Activated CD4-positive, CD25-positive, alpha-beta regulatory T cell treated with anti-CD3 and anti-CD28 coated beads, Interleukin-2, amount 50 U/mL, for 72 hours (primary cell): ENCODE measurements around the gene DOCK4.

Experiments used
- DNase-seq: peaks from one replicate; pipeline ENCODE4 v3.0.0; 2021

The DOCK4 gene

DNA sequence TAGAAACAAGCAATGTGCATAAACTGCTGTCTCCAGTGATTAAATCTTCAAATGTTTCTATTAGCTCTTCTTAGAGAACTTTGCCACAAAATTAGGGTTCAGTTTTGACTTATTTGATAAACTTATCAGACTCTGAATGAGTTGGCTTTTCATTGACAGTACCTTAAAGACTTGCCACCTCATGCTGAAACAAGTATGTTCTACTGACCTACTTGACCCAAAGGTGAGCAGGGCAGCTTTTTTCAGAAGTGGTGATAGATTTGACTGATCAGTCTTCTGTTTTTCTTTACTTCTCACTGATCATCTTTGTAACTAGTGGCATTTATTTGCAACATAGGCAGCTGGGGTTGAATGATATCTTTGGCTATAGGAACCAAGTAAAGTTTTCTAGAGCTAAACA is 8.1 kb upstream of the DOCK4 start:
- no peak for DNase-seq

DNA sequence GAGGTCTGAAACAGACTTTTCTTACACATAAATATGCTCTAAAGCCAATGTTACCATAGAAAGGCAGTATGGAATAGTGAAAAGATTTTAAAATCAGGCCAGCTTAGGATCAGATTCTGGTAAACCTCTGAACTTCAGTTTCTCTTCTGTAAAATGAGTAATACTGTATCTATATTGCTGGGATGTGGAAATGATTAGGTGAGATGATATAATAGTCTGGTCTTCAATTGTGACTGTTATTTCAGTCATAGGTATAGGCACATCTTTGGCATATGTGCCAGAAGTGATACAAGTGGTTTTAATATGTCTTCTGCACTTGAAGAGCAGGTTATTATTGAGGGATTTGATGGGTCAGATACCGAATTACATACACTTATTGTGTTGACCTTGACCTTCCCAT is 7.5 kb upstream of the DOCK4 start:
- no peak for DNase-seq

DNA sequence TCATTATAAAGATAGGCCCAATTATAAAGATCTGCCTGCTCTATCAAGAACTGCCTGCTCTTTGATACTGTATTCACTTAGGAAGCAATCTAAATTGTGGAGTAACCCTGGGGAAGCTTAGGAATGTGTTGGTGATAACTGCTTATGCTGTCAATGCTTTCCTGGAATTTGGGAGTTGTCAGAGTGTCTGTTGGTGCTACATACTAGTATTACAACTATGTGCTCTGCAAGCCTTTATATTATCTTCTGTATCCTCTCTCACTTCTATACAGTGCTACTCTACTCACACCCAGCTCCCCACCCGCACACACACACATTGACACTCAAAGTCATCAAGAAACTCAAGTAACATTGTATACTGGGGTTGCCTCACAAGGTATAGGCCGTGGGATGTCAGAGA is 6.4 kb upstream of the DOCK4 start:
- DNase-seq, result no peak

DNA sequence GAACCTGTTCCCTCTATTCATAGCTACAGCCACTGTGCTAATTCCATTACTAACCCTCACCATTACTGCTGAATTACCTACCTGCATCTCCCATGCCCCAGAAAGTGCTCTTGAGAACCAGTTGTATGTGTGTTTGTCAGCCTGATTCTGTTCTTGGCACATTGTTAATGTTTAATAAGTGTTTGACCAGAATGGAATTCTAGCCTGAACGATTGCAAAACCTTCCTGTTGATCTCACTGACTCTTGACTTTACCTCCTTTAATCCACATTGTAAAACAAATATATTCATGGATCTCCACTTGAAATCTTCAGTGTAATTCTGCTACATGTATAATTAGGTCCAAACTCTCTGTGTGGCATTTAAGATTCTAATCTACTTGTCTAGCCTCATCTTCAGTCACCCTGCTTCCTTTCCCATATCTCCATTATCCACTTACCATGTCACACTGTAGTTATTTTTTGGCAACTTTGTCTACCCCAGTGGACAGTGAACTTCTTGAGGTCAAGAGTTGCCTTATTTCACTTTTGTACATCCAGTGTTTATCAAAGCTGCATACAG is 5.2 kb upstream of the DOCK4 start:
- no peak for DNase-seq

DNA sequence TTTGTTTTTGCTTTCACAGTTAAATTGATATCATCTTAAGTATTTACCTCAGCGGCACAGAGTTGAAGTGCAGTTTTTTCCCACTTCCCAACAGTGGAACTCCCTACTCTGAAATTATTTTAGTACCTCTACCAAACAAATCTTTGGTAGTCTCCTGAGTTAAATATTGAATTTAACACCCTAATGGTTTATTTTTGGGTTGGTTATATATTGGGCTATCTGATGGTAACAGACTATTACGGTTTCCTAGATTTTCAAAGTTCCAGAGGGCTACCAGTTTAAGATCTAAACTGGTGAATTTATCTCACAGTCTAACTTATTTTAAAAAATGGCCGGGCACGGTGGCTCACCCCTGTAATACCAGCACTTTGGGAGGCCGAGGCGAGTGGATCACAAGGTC is 1.6 kb upstream of the DOCK4 start:
- no peak for DNase-seq

DNA sequence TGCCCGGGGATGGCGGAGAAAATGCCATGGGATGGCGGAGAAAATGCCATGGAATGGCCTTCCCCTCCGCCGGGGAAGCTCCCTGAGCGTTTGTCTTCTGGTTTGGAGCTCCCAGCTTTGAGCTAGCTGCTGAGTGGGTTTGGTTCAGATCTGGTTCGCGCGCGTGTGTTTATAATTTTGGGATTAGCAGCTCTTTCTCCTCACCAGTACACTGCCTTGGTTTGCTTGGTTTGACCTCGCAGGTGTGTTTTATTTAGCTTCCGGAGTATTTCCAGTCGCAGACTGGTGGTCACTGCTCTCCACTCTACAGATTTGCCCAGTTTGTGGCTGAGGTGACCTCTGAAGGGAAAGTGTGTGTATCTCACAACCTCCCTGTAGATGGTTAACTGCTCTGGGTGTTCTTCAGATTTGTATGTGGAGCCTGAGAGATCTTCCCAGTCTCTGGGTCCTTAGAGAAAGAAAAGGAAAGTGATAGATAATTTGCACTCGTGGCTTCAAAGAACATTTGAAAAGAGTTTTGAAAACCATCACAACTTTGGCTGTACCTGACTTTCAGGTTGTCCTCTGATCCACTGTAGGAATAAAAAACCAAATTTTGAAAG is 893 bp upstream of the DOCK4 start:
- DNase-seq, result no peak

DNA sequence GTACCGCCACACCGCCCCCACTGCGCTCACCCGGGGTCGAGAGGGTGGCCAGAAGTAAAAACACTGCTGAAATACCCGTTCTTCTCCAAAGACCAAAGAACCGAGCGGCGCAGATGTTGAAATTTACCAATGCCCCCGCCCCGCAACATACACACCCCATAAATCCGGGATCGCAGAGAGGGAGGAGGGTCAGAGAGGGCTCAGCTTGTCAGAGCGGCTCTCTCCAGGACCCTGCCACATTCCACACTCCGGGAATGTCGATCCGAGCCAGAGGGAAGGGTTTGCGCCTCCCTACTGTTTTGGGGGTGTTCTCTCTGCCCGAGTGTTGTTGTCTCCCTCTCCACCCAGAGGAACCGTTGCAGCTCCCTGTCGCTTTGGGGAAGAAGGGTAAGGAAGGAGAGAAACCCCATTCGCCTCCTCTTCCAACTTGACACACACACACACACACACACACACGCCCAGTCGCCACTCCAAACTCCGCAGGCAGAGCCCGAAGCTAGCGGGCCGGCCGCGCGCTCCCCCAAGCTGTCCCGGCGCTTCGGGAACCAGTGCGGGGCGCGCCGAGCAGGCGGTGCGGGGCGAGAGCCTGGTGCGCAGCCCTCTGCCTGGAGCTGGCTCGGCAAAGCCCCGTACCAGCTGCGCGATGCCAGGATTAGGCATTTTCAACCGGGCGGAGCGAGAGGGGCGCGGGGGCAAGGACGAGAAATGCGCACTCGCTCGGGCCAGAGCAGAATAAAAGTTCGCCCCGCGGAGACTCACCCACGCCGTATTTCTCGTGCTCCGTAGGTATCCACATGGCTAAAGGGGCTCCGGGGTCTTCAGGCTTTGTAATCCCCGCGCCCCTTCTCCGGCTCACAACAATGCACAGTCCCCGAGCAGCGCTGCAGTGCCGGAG is 609 bp downstream of the DOCK4 start:
- DNase-seq, result peak; percentile 47

DNA sequence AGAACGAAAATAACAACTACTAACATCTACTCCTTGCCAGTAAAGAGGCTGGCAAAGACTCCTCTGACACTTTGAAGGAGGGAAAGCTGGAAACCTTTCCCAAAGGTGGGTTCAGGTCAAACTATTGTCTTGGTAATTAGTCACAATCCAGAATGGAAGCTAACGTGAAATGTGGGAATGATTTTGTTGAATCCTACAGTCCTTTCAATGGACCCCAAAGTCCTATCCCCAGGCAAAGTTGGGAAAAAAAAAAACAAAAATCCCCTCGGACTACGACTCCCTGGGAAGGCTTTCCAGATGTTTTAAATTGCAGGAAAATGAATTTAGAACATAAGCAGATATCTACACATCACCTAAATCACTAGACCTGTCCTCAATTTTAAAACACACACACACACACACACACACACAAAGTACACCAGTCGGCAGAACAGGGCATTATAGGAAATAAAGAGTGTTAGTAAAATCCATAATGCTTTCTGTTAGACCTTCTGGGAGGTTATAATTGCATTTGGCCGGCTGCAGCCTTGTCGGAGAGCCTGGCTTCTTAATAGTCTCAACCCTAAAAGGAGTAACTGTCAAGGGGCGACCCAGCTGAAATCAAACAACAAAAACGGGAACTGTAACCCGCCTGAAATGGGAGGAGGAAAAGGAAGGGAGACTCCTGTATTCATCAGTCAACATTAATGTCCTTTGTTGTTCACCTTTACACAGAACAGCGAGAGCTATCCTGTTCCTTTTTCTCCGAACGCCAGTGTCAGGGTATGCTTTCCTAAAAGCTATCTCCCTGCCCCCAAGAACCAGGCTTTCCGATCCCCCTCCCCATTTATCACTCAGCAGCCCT is 1.5 kb downstream of the DOCK4 start:
- no peak for DNase-seq

DNA sequence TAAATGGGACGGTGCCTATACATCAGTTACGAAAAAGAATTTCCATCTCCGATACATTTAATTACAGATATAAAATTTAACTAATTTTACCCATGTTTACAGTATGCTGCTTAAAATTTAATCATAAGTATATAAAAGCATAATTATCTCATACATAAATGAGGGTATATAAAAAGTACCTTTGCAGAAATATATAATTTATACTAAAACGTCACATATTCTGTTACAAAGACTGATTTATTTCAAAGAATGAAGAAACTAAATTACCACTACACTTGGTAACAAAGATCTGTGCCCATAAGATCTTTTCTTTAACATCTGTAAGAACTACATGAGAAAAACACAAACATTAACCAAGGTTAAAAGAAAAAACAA is 2.8 kb downstream of the DOCK4 start:
- DNase-seq, result no peak

DNA sequence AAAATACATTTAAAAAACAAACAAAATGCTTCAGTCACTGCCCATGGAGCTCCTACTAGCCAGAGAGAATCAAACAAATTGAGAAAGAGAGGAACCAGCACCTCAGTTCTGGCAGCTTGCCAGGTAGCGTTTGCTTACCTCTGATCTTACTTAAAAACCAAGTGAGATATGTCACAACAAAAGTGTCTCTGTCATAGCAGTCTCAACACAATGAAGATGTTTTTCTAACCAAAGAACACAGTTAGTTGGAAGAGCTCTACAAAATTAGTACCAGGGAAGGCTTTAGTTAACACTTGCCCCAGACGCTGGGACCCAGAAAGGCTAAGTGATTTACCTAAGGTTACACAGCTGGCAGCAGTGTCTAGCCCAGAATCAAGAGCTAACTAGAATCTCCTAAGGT is 3.4 kb downstream of the DOCK4 start:
- DNase-seq, result no peak

DNA sequence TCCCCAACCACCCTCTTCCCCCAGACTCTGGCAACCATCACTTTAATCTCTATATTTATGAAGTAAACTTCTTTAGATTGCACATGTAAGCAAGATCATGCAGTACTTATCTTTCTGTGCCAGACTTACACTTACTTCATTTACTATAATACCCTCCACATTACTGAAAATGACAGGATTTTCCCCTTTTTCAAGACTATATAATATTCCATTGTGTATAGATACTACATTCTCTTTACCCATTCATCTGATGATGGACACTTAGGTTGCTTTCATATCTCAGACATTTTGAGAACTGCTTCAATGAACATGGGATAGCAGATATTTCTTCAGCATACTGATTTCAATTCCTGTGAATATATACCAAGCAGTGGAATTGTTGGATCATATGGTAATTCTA is 4.4 kb downstream of the DOCK4 start:
- no peak for DNase-seq

DNA sequence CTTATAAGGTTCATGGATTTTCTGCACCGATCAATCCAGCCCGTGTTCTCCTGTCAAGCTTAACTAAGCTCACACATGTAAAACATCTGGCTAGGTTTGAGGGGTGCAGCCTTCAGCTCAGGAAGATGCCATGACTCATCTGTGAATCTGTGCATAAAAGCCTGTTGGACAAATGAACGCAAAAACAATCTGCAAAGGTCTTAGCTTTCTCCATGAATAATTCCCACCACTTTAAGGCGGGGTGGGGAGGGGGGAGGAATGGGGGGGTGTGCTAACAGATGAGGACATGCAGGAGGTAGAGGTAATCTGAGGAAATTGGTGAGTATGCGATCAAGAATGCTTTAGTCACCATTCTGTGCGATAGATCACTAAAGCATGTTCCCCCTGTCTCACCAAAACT is 4.8 kb downstream of the DOCK4 start:
- DNase-seq, result no peak

DNA sequence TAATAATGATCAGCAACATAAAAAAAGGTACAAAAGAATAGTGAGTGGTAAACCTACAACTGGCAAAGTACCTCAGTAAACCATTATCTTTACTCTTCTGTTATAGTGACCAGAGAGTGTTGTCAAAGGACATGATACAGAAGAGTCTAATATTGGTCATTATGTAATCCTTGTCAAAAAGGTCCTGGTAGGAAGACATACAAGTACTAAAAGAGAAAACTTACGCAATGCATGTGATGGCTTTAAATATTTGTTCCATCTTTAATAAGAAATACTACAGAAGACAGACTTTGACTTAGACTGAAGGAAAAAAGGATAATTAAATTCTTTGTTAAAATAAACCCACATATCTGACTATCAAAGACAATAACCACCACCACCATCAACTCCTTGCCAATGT is 6.5 kb downstream of the DOCK4 start:
- no peak for DNase-seq

DNA sequence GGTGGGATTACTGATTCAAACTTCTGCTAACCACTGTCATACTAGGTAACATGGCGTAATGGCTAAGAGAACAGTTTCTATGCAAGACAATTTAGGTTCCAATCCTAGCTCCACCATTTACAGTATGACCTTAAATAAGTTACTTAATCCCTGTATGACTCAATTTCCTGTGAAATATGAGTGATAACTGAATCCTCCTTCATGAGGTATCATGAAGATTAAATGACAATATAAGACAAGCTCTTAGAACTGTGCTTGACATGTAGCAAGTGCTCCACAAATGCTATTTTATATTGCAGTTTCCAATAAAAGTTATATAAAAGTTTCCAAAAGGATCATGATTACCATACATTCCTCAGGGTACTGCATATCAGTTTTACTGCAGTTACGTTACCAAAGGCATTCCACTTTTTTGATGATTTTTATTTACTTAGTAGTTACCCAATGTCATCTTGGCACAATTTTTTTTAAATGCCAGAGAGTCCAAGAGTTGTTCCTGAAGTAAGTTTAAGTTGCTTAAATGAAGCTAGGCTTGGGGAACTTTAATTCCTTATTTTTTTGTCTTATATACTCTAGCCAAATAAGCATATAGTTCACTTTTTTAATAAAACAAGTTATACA is 7.1 kb downstream of the DOCK4 start:
- DNase-seq, result no peak

DNA sequence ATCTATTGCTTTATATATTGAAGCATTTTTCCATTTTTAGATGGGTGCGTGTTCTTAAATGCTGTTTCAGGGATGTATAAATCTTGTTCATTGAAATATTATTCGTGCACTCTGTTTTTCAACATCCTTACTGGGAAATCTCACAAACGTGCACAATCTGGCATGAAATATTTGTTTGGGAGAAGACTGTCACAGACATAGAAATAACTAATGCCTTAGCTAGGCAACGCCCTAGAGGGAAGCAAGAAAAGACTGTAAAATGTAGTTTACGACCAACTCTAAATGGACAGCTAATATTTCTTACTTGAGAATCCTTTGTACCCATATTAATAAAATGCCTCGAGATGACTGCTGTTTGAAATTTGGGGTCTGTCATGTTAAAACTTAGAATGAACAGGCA is 8.9 kb downstream of the DOCK4 start:
- DNase-seq, result no peak

DNA sequence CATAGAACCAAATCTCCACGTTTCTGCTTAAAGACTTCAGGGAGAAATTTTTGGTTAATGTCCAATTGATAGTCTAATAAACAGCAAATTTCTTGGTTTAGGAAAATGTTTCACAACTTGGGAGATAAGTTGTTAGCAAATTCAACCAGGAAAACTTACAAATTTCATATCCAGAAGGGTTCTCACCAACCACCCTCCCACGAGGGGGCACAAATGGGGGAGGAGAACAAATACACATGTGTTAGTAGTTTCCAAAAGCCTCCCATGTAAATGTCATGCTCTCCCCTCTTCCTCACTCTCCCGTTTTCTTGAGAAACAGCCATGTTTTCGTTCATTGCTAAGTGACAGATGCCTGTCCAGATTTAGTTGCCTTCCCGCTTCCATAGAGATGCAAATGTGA is 10.5 kb downstream of the DOCK4 start:
- DNase-seq, result no peak

DNA sequence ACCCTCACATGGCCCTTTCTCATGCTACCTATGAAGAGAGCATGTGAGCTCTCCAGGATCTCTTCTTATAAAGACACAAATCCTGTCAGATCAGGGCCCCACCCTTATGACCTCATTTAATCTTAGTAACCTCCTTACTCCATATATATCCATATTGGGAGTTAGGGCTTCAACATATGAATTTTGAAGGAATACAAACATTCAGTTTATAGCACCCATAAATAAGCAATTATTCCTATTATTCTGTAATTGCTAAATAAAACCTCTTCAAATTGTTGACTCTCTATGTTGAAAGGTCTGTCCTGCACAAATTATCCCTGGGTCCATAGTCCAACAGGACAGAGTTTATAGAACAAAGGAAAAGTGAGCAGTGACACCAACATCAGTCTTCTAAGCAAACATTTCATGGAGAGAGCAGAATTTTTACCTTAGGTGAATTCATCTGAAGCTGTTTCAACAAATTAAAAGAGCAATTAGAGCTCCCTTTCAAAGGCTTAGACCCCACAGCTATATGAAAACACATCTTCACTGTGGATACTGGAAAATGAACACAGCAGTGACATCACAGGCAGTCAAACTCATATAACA is 12.2 kb downstream of the DOCK4 start:
- no peak for DNase-seq

DNA sequence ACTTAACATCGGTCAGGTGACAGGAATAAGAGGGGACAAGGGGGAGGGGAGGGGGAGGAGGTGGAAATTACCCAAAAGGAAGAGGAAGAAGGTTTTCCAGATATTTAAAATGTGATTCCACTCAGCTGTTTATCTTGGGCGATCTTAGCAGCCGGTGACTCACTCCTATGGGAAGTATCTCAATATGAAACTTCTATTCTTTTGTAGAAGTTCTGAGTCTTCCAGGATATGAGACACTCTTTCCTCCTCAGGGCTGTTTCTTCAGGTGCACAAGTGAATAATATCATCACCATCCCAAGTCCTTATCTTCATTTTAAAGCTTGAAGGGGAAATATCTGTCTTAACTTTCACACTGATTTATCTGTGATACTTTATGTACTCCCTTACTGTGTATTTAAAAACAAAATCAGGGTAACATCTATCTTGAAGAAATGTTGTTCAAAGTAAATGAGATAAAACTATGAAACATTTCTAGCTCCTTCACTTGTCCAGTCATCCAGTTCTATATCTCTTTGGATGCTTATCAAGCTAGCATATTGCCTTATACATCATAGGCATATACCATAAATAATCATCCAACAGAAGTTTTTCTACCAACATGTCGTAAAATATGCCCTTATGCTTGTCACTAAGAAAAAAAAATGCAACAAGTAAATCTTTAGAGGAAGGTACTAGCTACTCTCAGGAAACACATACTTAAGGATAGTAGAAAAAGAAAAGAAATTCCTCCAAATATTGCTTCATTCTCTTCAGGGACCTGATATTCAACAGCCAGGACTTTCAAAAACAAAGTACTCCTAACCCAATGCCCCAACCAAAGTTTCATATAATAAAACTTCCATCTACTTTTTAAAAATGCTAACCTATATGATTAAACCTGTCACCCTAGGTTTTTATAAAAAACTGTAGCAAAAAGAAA is 13.7 kb downstream of the DOCK4 start:
- DNase-seq, result no peak

DNA sequence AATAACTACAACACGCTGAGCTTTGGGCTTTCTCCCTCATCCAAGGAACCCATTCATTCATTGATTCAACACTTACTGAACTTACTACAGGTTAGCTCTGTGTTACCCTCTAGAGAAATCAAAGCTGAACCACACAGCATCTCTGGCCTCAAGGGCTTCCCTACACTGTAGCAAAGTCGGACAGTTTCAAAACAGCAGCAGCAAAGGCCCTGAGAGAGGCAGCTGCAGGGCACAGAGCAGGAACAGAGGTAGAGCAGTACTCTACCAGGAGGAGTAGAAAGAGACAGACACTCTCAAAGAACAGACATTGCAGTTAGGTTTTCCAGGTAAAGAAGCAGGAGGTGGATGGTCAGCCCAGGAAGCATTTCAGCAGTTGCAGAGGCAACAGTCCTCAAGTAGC is 16.1 kb downstream of the DOCK4 start:
- DNase-seq, result no peak

DNA sequence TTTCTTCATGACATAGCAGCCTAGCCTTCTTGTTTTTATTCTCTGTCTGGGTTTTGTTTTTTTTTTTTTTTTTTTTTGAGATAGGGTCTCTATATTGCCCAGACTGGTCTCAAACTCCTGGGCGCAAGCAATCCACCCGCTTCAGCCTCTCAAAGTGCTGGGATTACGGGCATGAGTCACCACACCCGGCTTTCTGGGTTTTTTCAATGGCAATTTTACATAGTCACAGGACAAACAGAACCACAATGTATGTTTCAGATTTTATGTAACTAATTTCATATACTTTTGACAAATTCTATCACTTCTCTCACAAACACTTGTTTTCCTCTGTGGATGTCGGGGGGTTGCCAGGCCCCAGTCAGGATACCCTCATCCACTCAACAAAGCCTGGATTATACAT is 16.5 kb downstream of the DOCK4 start:
- no peak for DNase-seq

DNA sequence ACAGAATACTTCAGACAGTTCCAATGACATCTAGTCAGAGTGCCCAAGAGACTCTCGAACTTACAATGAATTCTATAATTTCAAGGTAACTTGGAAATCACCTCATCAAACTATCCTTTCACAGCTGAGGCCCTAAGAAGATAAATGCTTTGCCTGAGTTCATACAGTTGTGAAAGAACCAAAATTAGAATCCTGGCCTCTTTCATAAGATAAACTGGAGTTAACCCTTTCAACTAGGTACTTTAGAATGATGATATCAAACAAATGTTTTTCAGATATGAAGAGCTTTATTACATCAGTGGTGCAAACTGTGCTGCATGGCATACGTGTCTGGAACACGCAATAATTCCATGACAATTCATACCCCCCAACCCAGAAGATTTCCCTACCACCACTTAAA is 17.9 kb downstream of the DOCK4 start:
- DNase-seq, result no peak

DNA sequence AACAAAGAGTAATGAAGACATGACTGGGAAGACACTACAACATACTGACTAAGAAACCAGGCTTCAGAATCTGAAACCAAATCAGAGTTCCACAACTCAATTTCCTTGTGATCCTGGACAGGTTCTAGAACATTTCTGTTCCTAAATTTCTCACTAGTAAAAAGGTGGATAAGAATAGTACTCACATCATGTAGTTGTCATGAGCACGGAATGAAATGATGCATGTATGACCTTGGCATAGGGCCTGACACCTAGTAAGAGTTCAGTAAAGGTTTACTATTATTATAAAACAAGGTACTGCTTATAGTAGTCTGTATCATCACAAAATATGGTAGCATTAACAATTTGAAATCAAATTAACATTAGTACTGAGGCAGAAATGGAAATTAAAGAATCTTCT is 19.9 kb downstream of the DOCK4 start:
- no peak for DNase-seq
